GM12892 (cell line): ENCODE measurements around the gene IL18RAP.

Experiments used
- POLR2A ChIP-seq: IDR thresholded peaks from 2 replicates; pipeline ENCODE4 v1.6.1; 2011; ENCODE audit warnings: low read depth, low read length, control low read depth
- POLR2AphosphoS5 ChIP-seq: IDR thresholded peaks from 2 replicates; pipeline ENCODE4 v1.6.1; 2011; ENCODE audit warnings: low read depth, low read length, control low read depth

- TF ChIP-seq POLR2A, result no peak
- TF ChIP-seq POLR2AphosphoS5, result no peak
These were observed 4.5 kb upstream of the IL18RAP start for GRCh38 chr2:102418421-102418961.
